ENCODE results near the gene NFKBIE.

The NFKBIE gene

GRCh38 chr6:44225579-44226325, 39.6 kb downstream of the NFKBIE start:
- DNase-seq (ENCODE audit: low spot score) = no peak

GRCh38 chr6:44224965-44225305, 40.4 kb downstream of the NFKBIE start:
- no peak for DNase-seq (ENCODE audit: low spot score)

GRCh38 chr6:44224029-44224964, 41.1 kb downstream of the NFKBIE start:
- DNase-seq (ENCODE audit: low spot score) = no peak

GRCh38 chr6:44223319-44224028, 41.9 kb downstream of the NFKBIE start, which contains the start of gene SLC29A1:
Gene SLC29A1 (plus strand): TSS chr6:44223595. CDS start chr6:44227314, 3,719 bp downstream.
- peak; percentile 97 for DNase-seq (ENCODE audit: low spot score)

GRCh38 chr6:44222486-44223318, 42.6 kb downstream of the NFKBIE start:
- no peak for DNase-seq (ENCODE audit: low spot score)

- DNase-seq (ENCODE audit: low spot score) = no peak
These were observed 43.4 kb downstream of the NFKBIE start for GRCh38 chr6:44221961-44222335.

DNA sequence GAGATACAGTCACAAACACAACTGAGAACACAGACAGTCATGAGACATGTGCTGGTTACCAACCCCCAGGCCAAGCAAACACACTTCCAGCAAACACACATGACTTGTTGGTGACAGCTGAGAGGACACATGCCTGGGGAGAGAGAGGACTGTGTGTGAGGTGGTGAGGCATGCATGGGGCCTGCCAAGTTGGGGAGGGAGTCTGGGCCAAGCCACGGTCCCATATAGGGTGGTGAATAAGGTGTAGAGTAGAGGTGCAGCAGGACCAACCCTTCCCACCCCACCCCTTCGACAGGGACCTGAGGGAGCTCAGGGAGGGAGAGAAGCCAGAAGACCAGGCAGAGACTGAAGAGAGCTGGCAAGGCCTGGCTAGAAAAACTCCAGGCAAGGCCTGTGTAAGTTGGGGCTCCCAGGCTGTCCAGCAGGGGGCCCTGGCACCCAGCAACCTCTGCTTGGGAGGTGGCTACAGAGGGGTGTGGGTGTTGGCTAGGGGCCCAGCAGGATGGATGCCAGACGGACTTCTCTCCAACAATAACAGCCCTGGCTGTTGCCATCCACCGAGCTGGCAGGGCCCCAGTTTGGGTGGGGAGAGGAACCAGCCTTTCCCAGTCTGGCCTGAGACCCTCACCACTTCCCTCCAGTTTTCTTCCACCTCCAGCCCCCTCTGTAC, 43.9 kb downstream of the NFKBIE start:
- peak; percentile 77 for DNase-seq (ENCODE audit: low spot score)

GRCh38 chr6:44220913-44221290, 44.4 kb downstream of the NFKBIE start:
- DNase-seq (ENCODE audit: low spot score) = no peak

GRCh38 chr6:44219815-44220784, 45.3 kb downstream of the NFKBIE start:
- DNase-seq (ENCODE audit: low spot score) = no peak

DNA sequence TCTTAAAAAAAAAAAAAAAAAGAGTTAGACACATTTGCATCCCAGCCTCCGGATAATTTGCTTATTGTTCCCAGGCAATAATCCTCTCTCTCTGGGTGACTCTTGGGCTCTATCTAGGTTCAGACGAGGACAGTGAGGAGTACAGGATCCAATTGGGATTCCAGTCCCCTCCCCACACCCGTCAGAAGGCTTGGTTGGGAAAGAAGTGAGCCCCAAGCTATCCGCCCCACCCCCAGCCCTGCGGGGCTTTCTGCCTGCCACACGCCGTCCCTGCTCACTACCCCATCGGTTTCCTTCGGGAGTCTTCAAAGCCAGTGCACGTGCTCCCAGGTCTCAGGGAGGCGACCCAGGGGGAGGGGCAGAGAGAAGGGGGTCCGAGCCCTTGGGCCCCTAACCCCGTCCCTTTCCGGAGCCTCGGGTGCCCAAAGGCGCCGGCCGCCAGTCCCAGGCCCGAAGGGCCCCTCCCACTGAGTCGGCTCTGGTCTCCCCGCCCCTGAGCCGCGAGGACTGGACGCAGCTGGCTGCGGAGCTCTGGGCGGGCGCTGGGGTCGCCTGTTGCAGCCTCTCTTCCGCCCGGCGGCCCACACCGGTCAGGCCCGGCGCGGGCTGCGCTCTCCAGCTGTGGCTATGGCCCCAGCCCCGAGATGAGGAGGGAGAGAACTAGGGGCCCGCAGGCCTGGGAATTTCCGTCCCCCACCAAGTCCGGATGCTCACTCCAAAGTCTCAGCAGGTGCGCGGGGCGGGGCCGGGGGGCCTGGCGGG, 46.1 kb downstream of the NFKBIE start:
- DNase-seq (ENCODE audit: low spot score) = peak; percentile 55

DNA sequence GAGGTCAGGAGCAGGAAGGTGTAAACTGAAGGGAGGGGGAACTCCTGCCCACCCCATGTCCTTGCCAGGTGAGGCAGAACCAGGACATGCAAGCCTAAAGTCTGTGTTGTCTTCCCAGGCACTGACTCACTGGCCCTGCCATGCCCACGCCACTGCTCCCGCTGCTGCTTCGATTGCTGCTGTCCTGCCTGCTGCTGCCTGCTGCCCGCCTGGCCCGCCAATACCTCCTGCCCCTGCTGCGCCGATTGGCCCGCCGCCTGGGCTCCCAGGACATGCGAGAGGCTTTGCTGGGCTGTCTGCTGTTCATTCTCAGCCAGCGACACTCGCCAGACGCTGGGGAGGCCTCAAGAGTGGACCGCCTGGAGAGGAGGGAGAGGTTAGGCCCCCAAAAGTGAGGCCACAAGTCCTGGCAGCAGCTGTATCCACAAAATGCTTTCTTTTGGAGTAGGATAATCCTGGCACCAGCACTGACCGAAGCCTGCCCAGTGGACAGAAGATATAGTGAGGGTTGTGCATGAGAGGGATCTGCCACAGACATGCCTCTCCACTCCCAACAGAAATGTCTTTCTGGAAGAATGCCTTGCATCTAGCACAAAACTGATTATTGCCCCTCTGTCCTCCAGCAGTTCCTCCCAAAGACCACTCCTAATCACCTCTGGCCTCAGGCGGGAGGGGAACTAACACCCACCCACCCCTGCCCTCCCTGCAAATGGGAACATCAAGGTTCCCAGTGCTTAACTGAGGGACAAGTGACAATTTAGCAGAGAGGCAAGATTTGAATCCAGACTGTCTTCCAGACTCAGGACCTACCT, 47.8 kb downstream of the NFKBIE start:
- no peak for DNase-seq (ENCODE audit: low spot score)

DNA sequence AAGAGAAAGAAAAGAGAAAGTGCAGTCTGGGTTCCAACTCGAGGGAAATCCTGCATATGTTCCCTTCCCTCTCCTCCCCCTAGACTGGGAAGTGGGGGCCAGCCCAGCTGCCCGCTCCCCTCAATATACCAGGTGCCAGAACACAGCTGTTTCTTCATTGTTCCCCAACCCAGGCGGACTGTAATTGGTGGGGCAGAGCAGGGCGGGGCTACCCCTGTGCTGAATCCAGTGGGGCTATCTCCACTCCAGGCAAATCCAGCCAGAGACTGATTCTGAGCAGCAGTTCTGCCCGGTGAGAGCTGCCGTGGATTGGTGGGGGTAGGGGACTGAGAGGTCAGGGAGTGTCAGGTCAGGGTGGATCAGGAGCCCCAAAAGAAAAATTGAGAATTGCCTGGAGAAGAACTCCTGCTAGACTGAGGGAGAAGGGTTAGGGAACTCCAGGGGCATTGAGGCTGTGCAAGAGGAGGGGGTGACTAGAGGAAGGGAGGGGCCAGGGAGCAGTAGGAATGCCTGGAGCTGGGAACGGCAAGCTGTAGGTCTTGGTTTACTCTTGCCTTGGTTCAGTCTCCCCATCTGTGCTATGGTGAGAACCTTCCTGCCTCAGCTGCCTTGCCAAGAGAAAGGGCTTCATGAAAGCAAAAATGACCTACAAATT, 48.5 kb downstream of the NFKBIE start, which contains the start of gene MYMX:
Gene MYMX (plus strand): TSS at position 250 of the 655 bp plus-strand sequence. CDS start 546 bp downstream, outside the sequence.
- no peak for DNase-seq (ENCODE audit: low spot score)

GRCh38 chr6:44214307-44214706, 51.0 kb downstream of the NFKBIE start:
- no peak for DNase-seq (ENCODE audit: low spot score)

DNA sequence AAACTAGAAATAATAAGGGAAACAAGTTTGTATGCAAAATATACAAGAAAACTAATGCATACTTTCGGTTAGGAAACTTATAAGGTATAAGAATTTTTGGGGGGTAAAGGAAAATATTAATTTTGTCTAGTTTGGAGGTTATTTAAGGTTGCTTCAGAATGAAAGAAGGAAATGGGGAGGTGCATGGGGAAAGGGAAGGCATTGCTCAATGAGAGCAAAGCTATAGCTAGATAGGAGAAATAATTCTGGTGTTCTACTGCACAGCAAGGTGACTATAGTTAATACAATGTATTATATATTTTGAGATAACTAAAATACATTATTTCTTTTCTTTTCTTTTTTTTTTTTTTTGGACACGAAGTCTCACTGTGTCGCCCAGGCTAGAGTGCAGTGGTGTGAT, 54.1 kb downstream of the NFKBIE start:
- DNase-seq (ENCODE audit: low spot score) = no peak
